DMS153 treated with DMSO at 0.1 percent for 48 hours (cell line): Measurements from ENCODE around the gene NEU1.
"Not testable (repeated sequence)": the region's sequence is repeated elsewhere in the genome, so short reads cannot be mapped to it uniquely, and the experiment has no call there.

Source experiments
- DNase-seq: peaks from one replicate; lab custom pipeline; 2025; ENCODE audit not compliant: unreplicated experiment; lab: John Stamatoyannopoulos, UW

The NEU1 gene

GRCh38 chr6:31847276-31847978 is 15.2 kb downstream of the NEU1 start:
- DNase-seq = no peak

GRCh38 chr6:31844507-31844906 is 18.1 kb downstream of the NEU1 start:
- DNase-seq = no peak

- DNase-seq = no peak
Observed at GRCh38 chr6:31842053-31842452, 20.6 kb downstream of the NEU1 start.

- not testable (repeated sequence) for DNase-seq
Observed at GRCh38 chr6:31839779-31840126, 22.9 kb downstream of the NEU1 start.

- DNase-seq = no peak
Observed at GRCh38 chr6:31838968-31839367, 23.7 kb downstream of the NEU1 start.

GRCh38 chr6:31838114-31838553 is 24.5 kb downstream of the NEU1 start:
- DNase-seq = not testable (repeated sequence)

GRCh38 chr6:31837369-31838113 is 25.1 kb downstream of the NEU1 start:
- DNase-seq = no peak

- no peak for DNase-seq
Observed at GRCh38 chr6:31836474-31837368, 25.9 kb downstream of the NEU1 start.

- no peak for DNase-seq
Observed at GRCh38 chr6:31836047-31836473, 26.6 kb downstream of the NEU1 start.

GRCh38 chr6:31834367-31835250 is 28.0 kb downstream of the NEU1 start:
- DNase-seq = peak; percentile 85

- no peak for DNase-seq
Observed at GRCh38 chr6:31831350-31832215, 31.0 kb downstream of the NEU1 start.

- no peak for DNase-seq
Observed at GRCh38 chr6:31830886-31831335, 31.7 kb downstream of the NEU1 start.

- peak; percentile 54 for DNase-seq
Observed at GRCh38 chr6:31829633-31830283, 32.9 kb downstream of the NEU1 start.

GRCh38 chr6:31827286-31828079 is 35.1 kb downstream of the NEU1 start, which contains the start of gene HSPA1B:
TSS of gene HSPA1B (plus strand) at chr6:31827738. CDS start at chr6:31827951, 213 bp downstream.
- peak; percentile 98 for DNase-seq

- no peak for DNase-seq
Observed at GRCh38 chr6:31826793-31827285, 35.8 kb downstream of the NEU1 start.

GRCh38 chr6:31825553-31825952 is 37.1 kb downstream of the NEU1 start:
- no peak for DNase-seq

- DNase-seq = not testable (repeated sequence)
Observed at GRCh38 chr6:31823592-31824196, 38.9 kb downstream of the NEU1 start.
